BLaER1 (cell line): ENCODE data around the gene PLPP4.

ENCODE experiments used
- H3K27ac ChIP-seq: shearing (Covaris generic); formaldehyde crosslinking; 2 replicates; pipeline ENCODE4 v1.8.1; 2022
- H3K27me3 ChIP-seq: shearing (Covaris generic); formaldehyde crosslinking; 2 replicates; pipeline ENCODE4 v1.8.1; 2022
- H3K36me3 ChIP-seq: shearing (Covaris generic); formaldehyde crosslinking; 2 replicates; pipeline ENCODE4 v1.8.1; 2022
- H3K4me1 ChIP-seq: shearing (Covaris generic); formaldehyde crosslinking; 2 replicates; pipeline ENCODE4 v1.8.1; 2022
- H3K4me2 ChIP-seq: shearing (Covaris generic); formaldehyde crosslinking; 2 replicates; pipeline ENCODE4 v1.8.1; 2022
- H3K4me3 ChIP-seq: shearing (Covaris generic); formaldehyde crosslinking; 2 replicates; pipeline ENCODE4 v1.8.1; 2022
- H3K9ac ChIP-seq: shearing (Covaris generic); formaldehyde crosslinking; 2 replicates; pipeline ENCODE4 v1.8.1; 2022
- H3K9me3 ChIP-seq: shearing (Covaris generic); formaldehyde crosslinking; 2 replicates; pipeline ENCODE4 v1.8.1; 2022
- H4K20me1 ChIP-seq: shearing (Covaris generic); formaldehyde crosslinking; 2 replicates; pipeline ENCODE4 v1.8.1; 2022
- Cebpa-rat ChIP-seq: shearing (Covaris generic); IDR thresholded peaks from 2 replicates; pipeline ENCODE4 v1.8.1; 2022

PLPP4 gene

DNA sequence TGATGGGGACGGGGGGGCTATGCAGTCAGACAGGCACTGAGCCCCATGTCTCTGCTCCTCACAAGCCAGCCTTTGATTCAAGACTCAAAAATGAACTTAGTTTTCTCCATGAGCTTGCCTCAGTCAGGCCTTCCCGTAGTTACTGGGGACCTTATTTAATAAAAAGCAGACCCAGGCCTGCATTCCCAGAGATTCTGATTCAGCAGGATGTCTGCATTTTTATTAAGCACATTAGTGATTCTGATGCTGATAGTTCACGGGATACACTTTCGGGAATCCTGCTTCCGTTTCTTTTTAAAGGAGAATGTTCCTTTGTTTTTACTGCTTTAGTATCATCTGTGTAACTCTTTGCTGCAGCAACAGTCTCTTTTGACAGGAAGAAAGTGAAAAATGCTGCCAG is 28.3 kb upstream of the PLPP4 start:
- TF ChIP-seq Cebpa-rat: no peak
- Histone ChIP-seq H3K9ac (no peak overlapping the region), H3K4me3 (no peak overlapping the region), H4K20me1 (no peaks in the 10 kb centered on the region), H3K4me1 (no peaks in the 10 kb centered on the region), H3K36me3 (no peaks in the 10 kb centered on the region), H3K9me3 (no peaks in the 10 kb centered on the region), H3K4me2 (no peak overlapping the region), H3K27me3 (no peaks in the 10 kb centered on the region), H3K27ac (no peak overlapping the region)

DNA sequence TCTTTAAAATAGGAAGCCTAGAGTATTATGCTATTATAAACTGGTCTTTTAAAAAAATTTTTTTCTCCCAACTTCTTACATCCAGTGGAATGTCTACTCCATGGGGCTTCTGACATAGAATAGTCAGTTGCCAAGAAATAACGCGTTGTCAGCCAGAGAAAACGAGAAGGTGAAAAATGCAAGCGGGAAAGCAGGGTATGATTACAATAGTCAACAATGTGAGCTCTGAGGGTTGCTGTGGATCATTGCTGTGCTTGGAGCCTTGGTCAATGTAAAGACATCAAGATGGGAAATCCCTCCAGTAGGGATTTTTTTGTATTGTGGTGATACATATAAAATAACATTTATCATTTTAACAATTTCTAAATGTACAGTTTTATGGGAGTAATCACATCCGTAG is 27.6 kb upstream of the PLPP4 start:
- Histone ChIP-seq H3K9me3 (no peaks in the 10 kb centered on the region), H3K9ac (no peak overlapping the region), H3K27me3 (no peaks in the 10 kb centered on the region), H4K20me1 (no peaks in the 10 kb centered on the region), H3K4me2 (no peak overlapping the region), H3K27ac (no peak overlapping the region), H3K36me3 (no peaks in the 10 kb centered on the region), H3K4me1 (no peaks in the 10 kb centered on the region), H3K4me3 (no peak overlapping the region)
- no peak for TF ChIP-seq Cebpa-rat

DNA sequence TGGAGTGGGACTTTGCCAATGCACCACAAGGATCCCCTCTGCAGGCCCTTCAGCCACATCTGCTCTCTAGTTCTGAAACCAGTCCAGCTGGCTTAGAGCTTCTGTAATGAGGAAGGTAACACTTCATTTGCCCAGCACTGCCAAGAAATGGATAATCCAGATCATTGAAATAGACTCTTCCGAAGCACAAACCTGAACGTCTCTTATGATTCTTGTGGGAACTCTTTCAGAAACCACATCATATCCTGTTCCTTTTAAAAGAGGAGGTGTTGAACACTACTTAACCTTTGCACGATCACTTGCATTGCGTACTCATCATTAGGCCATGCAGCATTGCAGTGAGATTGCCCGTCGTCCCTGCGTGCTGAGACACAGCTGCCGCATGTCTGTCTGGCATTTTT is 25.8 kb upstream of the PLPP4 start:
- TF ChIP-seq Cebpa-rat: no peak
- Histone ChIP-seq H3K36me3 (no peaks in the 10 kb centered on the region), H3K4me3 (no peak overlapping the region), H3K27ac (no peak overlapping the region), H3K9ac (no peak overlapping the region), H3K4me1 (no peaks in the 10 kb centered on the region), H3K27me3 (no peaks in the 10 kb centered on the region), H4K20me1 (no peaks in the 10 kb centered on the region), H3K4me2 (no peak overlapping the region), H3K9me3 (no peaks in the 10 kb centered on the region)

DNA sequence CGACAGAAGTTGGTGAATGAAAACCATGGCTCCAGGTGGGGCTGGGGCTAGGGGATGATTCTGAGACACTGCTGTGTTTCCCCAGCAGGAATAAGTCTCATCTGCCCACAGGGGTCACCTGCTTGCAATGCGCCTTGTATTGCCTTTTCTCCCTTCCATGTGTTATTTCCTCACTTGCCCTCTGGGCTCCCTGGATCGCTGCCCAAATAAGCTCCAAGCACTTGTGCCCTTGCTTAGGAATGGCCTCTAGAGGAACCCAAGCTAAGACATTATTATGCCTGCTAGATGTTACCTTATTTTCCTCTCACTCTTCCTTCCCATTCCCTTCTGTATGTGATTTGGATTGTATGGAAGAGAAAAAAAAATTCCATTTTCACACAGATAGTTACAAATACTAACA is 24.8 kb upstream of the PLPP4 start:
- H4K20me1 ChIP-seq: no peaks in the 10 kb centered on the region
- no peak overlapping the region for H3K27ac ChIP-seq
- no peaks in the 10 kb centered on the region for H3K9me3 ChIP-seq
- TF ChIP-seq Cebpa-rat: no peak
- H3K4me2 ChIP-seq: no peak overlapping the region
- H3K27me3 ChIP-seq: no peaks in the 10 kb centered on the region
- no peaks in the 10 kb centered on the region for H3K36me3 ChIP-seq
- H3K4me1 ChIP-seq: no peaks in the 10 kb centered on the region
- no peak overlapping the region for H3K4me3 ChIP-seq
- no peak overlapping the region for H3K9ac ChIP-seq

DNA sequence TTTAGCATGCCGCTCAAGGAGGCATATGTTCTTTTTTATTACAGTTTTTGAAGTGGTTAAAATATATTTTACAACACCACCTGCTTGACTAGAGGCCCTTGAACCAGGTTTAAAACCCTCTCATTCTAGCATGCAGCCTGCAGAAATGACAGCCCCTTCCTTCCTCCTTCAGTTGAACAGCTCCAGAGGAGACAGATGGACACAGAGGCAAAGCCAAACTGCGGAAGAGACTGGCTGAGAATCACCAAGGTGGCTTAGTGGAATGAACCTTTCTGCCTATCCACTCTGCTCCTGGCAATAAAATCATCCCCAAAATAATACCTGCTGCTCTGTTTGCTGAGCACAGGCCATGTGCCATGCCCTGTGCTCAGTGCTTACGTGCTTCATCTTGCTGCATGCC is 23.9 kb upstream of the PLPP4 start:
- Histone ChIP-seq H3K4me1 (no peaks in the 10 kb centered on the region), H3K9me3 (no peaks in the 10 kb centered on the region), H3K9ac (no peak overlapping the region), H3K27ac (no peak overlapping the region), H3K4me2 (no peak overlapping the region), H3K36me3 (no peaks in the 10 kb centered on the region), H4K20me1 (no peaks in the 10 kb centered on the region), H3K4me3 (no peak overlapping the region), H3K27me3 (no peaks in the 10 kb centered on the region)
- no peak for TF ChIP-seq Cebpa-rat

DNA sequence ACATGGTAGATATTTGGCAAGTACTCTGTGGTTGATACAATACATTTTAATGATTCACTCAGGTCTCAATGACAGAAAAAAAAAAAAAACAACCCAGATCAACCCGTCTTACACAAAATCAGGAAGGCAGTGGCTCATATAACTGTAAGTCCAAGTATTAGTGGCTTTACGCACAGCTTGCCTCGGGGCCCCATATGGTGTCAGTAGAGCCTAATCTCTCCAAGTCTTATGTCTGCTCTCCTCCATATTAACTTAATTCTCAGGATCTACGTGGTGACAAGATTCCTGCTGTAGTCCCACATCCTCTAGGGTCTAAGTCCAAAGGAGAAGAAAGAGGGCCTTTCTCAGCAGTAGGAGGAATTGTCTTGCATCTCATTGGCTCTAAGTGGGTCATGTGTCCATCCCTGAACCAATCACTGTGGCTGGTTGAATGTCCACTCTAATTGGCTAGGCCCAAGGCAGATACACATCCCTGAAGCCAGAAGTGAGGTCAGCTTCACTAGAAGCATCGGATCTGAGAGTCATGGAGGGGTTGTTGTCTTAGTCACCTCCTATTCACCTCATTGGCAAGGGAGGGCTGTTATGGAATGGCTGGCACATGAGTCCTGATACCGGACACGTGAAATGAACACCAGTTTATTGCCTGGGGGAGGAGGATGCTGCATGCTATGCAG is 20.5 kb upstream of the PLPP4 start:
- H3K27ac ChIP-seq: no peak overlapping the region
- no peaks in the 10 kb centered on the region for H3K4me1 ChIP-seq
- no peak overlapping the region for H3K4me3 ChIP-seq
- H3K9me3 ChIP-seq: no peaks in the 10 kb centered on the region
- H3K9ac ChIP-seq: no peak overlapping the region
- H4K20me1 ChIP-seq: no peaks in the 10 kb centered on the region
- H3K27me3 ChIP-seq: no peaks in the 10 kb centered on the region
- H3K4me2 ChIP-seq: no peak overlapping the region
- no peaks in the 10 kb centered on the region for H3K36me3 ChIP-seq
- no peak for TF ChIP-seq Cebpa-rat

DNA sequence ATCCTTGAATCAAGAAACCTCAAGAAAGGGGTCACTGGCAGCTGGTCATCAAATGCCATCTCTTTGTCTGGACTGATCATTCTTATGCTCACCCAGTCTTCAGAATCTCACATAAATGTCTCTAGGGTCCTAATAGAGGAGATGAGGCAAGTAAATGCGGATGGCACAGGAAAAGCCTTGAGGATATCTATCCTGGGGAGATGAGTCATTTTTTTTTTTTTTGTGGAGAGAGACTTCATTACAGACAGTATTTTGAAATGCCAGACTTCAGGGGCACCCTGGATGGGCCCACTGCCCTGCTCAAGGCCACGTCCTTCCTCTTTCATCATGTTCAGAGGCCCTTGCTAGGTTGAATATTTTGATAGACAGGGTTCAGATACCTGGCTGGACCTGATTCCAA is 19.5 kb upstream of the PLPP4 start:
- H3K36me3 ChIP-seq: no peaks in the 10 kb centered on the region
- no peak overlapping the region for H3K27ac ChIP-seq
- no peak overlapping the region for H3K9ac ChIP-seq
- H4K20me1 ChIP-seq: no peaks in the 10 kb centered on the region
- H3K4me2 ChIP-seq: no peak overlapping the region
- no peak for TF ChIP-seq Cebpa-rat
- no peaks in the 10 kb centered on the region for H3K9me3 ChIP-seq
- H3K4me1 ChIP-seq: no peaks in the 10 kb centered on the region
- no peak overlapping the region for H3K4me3 ChIP-seq
- no peaks in the 10 kb centered on the region for H3K27me3 ChIP-seq

DNA sequence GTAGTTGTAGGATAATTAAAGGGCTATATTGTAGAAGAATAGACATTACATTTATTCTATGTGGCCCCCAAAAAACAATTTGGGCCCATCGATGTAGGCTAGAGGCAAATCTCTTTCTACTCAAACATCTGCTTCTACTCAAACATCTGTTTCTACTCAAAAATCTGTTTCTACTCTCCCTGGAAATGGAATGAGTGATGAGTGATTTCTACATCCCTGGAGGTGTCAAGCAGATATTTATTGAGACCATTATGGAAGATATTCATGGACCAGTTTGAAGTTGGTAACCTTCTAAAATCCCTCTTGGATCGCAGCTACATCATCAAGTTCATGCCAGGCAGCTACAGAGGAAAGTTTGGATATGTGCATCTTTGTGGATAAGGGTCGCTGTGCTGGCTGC is 5.1 kb upstream of the PLPP4 start:
- H3K27ac ChIP-seq: no peak overlapping the region
- H3K4me3 ChIP-seq: no peak overlapping the region
- H4K20me1 ChIP-seq: no peaks in the 10 kb centered on the region
- TF ChIP-seq Cebpa-rat: no peak
- no peaks in the 10 kb centered on the region for H3K36me3 ChIP-seq
- H3K9ac ChIP-seq: no peak overlapping the region
- peaks cover 7% of the 10 kb centered on the region for H3K9me3 ChIP-seq
- H3K4me2 ChIP-seq: no peak overlapping the region
- H3K27me3 ChIP-seq: no peaks in the 10 kb centered on the region
- no peaks in the 10 kb centered on the region for H3K4me1 ChIP-seq

DNA sequence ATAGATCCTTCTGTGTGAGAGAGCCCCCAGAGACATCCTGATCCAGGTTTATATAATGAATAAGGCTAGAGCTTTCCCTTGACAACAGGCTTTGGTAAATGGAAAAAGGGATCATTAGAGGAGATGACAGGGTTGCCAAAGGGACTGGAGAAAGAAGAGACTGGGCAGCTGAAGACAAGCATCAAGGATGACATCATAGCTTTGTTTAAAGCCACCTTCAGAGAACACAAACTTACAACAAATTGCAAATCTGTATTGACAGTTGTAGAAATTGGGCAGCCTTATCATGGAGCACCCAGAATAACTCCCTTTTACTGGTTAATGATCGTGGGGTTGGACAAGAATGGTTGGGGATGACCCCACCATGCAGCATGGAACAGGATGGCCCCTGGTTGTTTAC is 3.7 kb upstream of the PLPP4 start:
- Histone ChIP-seq H3K4me1 (no peaks in the 10 kb centered on the region), H3K27ac (no peak overlapping the region), H4K20me1 (no peaks in the 10 kb centered on the region), H3K27me3 (no peaks in the 10 kb centered on the region), H3K4me2 (no peak overlapping the region), H3K9ac (no peak overlapping the region), H3K4me3 (no peak overlapping the region), H3K9me3 (peaks cover 17% of the 10 kb centered on the region), H3K36me3 (no peaks in the 10 kb centered on the region)
- no peak for TF ChIP-seq Cebpa-rat

DNA sequence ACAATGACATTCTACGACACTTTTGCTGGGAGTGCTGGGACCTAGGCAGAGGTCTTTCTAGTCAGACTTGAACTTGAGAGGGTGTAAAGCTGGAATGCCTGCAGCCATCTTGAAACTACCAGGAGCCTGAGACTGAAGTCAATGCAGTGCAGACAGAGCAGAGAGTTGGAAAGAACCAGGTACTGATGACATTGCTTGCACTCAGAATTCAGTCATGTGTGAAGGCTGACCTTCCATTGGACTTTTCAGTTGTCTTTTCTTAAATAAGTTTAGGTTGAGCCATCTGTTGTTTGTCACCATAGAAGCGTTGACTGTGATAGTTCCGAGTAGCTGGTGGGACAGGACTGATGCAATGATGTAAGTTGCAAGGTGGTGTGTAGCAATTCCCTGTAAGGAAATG is 3.1 kb upstream of the PLPP4 start:
- H3K27ac ChIP-seq: no peak overlapping the region
- no peak overlapping the region for H3K4me3 ChIP-seq
- no peak overlapping the region for H3K9ac ChIP-seq
- H3K27me3 ChIP-seq: no peaks in the 10 kb centered on the region
- no peaks in the 10 kb centered on the region for H3K36me3 ChIP-seq
- peaks cover 17% of the 10 kb centered on the region for H3K9me3 ChIP-seq
- no peak overlapping the region for H3K4me2 ChIP-seq
- TF ChIP-seq Cebpa-rat: no peak
- no peaks in the 10 kb centered on the region for H3K4me1 ChIP-seq
- no peaks in the 10 kb centered on the region for H4K20me1 ChIP-seq

DNA sequence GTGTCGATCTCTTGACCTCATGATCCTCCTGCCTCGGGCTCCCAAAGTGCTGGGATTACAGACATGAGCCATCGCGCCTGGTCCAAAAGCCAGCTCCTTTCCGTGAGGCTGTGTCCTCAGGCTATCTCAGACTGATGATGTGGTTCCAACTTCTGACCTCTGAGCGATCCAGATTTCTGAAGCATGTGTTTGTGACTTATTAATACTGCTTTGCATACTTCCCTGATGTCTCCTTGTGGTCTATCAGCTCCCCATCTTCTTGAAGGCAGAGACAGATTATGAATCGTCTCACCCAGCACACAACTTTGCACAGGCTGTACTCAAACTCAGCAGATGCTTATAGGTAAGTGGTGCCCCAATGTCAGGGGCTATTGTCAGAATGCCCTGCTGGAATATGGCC is 2.0 kb upstream of the PLPP4 start:
- Histone ChIP-seq H3K9ac (no peak overlapping the region), H3K36me3 (no peaks in the 10 kb centered on the region), H3K9me3 (peaks cover 17% of the 10 kb centered on the region), H3K4me2 (no peak overlapping the region), H3K27me3 (no peaks in the 10 kb centered on the region), H3K4me3 (no peak overlapping the region), H4K20me1 (no peaks in the 10 kb centered on the region), H3K27ac (no peak overlapping the region), H3K4me1 (no peaks in the 10 kb centered on the region)
- no peak for TF ChIP-seq Cebpa-rat
